Parathyroid adenoma (tissue), 2 donors: ENCODE data around the gene CAB39.

ENCODE experiments used
- H2AFZ ChIP-seq: fragments of 300-600 bp; sonication (generic); one replicate; pipeline ENCODE4 v1.7.0; 2017; ENCODE audit warnings: antibody characterized with exemption, mild to moderate bottlenecking
- H3K27ac ChIP-seq: fragments of 300-600 bp; sonication (generic); one replicate; pipeline ENCODE4 v1.7.0; 2017
- H3K27me3 ChIP-seq: fragments of 300-600 bp; sonication (generic); one replicate; pipeline ENCODE4 v1.7.0; 2017; ENCODE audit warnings: low read length; ENCODE audit not compliant: control insufficient read depth, insufficient read depth
- H3K36me3 ChIP-seq: fragments of 300-600 bp; sonication (generic); one replicate; pipeline ENCODE4 v1.7.0; 2017; ENCODE audit warnings: low read length; ENCODE audit not compliant: control insufficient read depth, insufficient read depth
- H3K4me1 ChIP-seq: fragments of 300-600 bp; sonication (generic); one replicate; pipeline ENCODE4 v1.7.0; 2017; ENCODE audit warnings: control low read depth
- H3K4me2 ChIP-seq: fragments of 300-600 bp; sonication (generic); one replicate; pipeline ENCODE4 v1.7.0; 2017; ENCODE audit warnings: low read length
- H3K4me3 ChIP-seq: fragments of 300-600 bp; sonication (generic); one replicate; pipeline ENCODE4 v1.7.0; 2017; ENCODE audit warnings: low read depth, low read length
- H3K79me2 ChIP-seq: fragments of 300-600 bp; sonication (generic); one replicate; pipeline ENCODE4 v1.7.0; 2017; ENCODE audit warnings: control low read depth
- H3K9ac ChIP-seq: fragments of 300-600 bp; sonication (generic); one replicate; pipeline ENCODE4 v1.7.0; 2017; ENCODE audit warnings: mild to moderate bottlenecking
- H3K9me3 ChIP-seq: fragments of 300-600 bp; sonication (generic); one replicate; pipeline ENCODE4 v1.7.0; 2017; ENCODE audit warnings: low read length; ENCODE audit not compliant: control insufficient read depth
- TF ChIP-seq, protein P1 (sequence below): fragments of 300-600 bp; sonication (generic); IDR thresholded peaks from one replicate; pipeline ENCODE4 v1.7.0; 2017; ENCODE audit warnings: antibody characterized with exemption, mild to moderate bottlenecking
- donor health status: primary hyperparathyroidism.

Gene CAB39

GRCh38 chr2:230805353-230806017 lies 92.8 kb downstream of the CAB39 start:
- no peak overlapping the region for H3K4me3 ChIP-seq
- no peak overlapping the region for H3K9ac ChIP-seq
- no peaks in the 10 kb centered on the region for H3K36me3 ChIP-seq
- no peak overlapping the region for H3K4me2 ChIP-seq
- H3K79me2 ChIP-seq: peaks cover 2% of the 10 kb centered on the region
- no peaks in the 10 kb centered on the region for H3K9me3 ChIP-seq
- H3K4me1 ChIP-seq: no peaks in the 10 kb centered on the region
- TF ChIP-seq, protein P1, sequence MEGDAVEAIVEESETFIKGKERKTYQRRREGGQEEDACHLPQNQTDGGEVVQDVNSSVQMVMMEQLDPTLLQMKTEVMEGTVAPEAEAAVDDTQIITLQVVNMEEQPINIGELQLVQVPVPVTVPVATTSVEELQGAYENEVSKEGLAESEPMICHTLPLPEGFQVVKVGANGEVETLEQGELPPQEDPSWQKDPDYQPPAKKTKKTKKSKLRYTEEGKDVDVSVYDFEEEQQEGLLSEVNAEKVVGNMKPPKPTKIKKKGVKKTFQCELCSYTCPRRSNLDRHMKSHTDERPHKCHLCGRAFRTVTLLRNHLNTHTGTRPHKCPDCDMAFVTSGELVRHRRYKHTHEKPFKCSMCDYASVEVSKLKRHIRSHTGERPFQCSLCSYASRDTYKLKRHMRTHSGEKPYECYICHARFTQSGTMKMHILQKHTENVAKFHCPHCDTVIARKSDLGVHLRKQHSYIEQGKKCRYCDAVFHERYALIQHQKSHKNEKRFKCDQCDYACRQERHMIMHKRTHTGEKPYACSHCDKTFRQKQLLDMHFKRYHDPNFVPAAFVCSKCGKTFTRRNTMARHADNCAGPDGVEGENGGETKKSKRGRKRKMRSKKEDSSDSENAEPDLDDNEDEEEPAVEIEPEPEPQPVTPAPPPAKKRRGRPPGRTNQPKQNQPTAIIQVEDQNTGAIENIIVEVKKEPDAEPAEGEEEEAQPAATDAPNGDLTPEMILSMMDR: no peak
- no peak overlapping the region for H3K27ac ChIP-seq
- no peaks in the 10 kb centered on the region for H3K27me3 ChIP-seq
- H2AFZ ChIP-seq: no peak overlapping the region

DNA sequence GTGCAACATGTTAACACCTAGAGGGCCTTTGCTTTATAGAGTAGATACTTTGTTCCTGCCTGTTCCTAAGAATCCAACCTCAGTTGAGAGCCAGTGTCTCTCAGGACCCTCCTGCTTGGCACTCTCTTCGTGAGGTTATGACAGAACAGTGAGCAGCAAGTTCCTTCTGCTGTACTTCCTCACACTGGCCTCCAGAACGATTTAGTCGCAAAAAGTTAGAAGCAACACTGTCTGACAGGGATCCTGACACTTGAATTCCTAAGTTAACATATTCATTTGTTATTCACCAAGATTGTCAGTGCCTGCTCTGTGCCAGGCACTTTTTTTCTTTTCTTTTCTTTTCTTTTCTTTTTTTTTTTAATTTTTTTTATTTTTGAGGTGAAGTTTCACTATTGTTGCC lies 95.1 kb downstream of the CAB39 start:
- H3K27me3 ChIP-seq: no peaks in the 10 kb centered on the region
- no peak overlapping the region for H2AFZ ChIP-seq
- no peak overlapping the region for H3K27ac ChIP-seq
- H3K79me2 ChIP-seq: peaks cover 2% of the 10 kb centered on the region
- no peaks in the 10 kb centered on the region for H3K9me3 ChIP-seq
- no peak overlapping the region for H3K4me3 ChIP-seq
- peaks cover 13% of the 10 kb centered on the region for H3K4me1 ChIP-seq
- no peak overlapping the region for H3K9ac ChIP-seq
- TF ChIP-seq, protein P1: no peak
- H3K4me2 ChIP-seq: no peak overlapping the region
- no peaks in the 10 kb centered on the region for H3K36me3 ChIP-seq

- TF ChIP-seq, protein P1: no peak
- Histone ChIP-seq H2AFZ (no peak overlapping the region), H3K9me3 (no peaks in the 10 kb centered on the region), H3K4me3 (no peak overlapping the region), H3K27me3 (no peaks in the 10 kb centered on the region), H3K36me3 (no peaks in the 10 kb centered on the region), H3K4me1 (peaks cover 13% of the 10 kb centered on the region), H3K9ac (no peak overlapping the region), H3K79me2 (peaks cover 2% of the 10 kb centered on the region), H3K27ac (no peak overlapping the region), H3K4me2 (no peak overlapping the region)
These were observed 96.4 kb downstream of the CAB39 start for GRCh38 chr2:230809015-230809414.

DNA sequence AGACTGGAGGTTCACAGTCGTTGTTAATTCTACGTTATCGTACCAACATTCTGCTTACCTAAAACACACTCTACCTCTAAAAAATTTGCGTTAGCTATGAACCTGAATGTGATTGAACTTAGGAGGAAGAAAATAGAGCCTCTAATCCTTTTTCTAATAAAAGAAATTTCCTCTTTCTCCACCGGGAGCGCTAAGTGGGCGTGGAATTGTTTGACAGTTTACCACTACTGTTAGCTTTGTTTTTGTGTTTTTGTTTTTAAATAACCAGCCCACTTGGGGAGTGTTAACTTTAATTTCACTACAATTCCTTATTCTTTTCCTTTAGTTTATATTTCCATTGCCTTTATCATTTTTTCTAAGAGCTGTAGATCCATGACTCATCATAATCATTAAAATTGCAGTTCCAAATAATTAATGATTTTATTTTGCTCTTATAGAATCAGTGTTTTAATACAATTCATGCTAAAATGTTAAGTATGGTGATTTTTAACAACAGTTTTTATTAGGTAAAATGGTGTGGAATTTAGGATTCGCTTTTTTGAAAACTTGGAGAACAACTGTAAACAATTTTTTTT lies 97.1 kb downstream of the CAB39 start:
- TF ChIP-seq, protein P1: no peak
- H3K4me3 ChIP-seq: no peak overlapping the region
- no peaks in the 10 kb centered on the region for H3K36me3 ChIP-seq

DNA sequence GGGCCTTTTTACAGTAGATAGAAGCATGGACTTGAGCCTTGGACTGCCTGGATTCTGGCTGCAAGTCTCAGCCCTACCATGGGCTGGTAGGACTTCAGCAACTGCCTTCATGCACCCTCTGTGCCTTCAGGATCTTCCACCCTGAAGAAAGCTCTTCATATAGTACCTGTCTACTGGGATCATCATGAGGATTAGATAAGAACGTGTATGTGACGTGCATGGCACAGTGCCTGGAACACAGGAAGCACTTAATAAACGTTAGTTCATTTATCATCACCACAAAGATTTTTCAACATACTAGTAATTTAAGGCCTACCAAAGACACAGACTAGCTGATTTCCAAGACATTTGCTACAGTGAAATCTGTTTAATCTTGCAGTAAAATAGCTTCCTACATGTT lies 98.9 kb downstream of the CAB39 start:
- TF ChIP-seq, protein P1: no peak
- Histone ChIP-seq H3K9me3 (no peaks in the 10 kb centered on the region), H3K9ac (no peak overlapping the region), H3K4me3 (no peak overlapping the region), H3K27ac (no peak overlapping the region), H3K4me2 (no peak overlapping the region), H3K79me2 (peaks cover 2% of the 10 kb centered on the region), H3K4me1 (peaks cover 13% of the 10 kb centered on the region), H3K36me3 (no peaks in the 10 kb centered on the region), H3K27me3 (no peaks in the 10 kb centered on the region), H2AFZ (no peak overlapping the region)

More for the DNA sequence above, 97.1 kb downstream of the CAB39 start:
- Histone ChIP-seq H3K9ac (no peak overlapping the region), H3K27ac (no peak overlapping the region), H3K4me2 (no peak overlapping the region), H3K27me3 (no peaks in the 10 kb centered on the region), H3K9me3 (no peaks in the 10 kb centered on the region), H3K4me1 (peaks cover 13% of the 10 kb centered on the region), H3K79me2 (peaks cover 2% of the 10 kb centered on the region), H2AFZ (no peak overlapping the region)
